ENCODE measurements around the gene COG6. TPM values are rescaled to one million over a fixed set of nuclear protein-coding genes. Genes with fewer than 3 reads are reported as not detected.

COG6 gene
- total RNA-seq, 1 donor from 2014 or later, result 44.1 TPM

GRCh38 chr13:39637890-39638289 lies 17.6 kb upstream of the COG6 start:
- DNase-seq (ENCODE audit: low spot score, unreplicated experiment), result no peak
- no peak overlapping the region for H3K27ac Mint-ChIP-seq
- peaks cover 3% of the 10 kb centered on the region for H3K9me3 Mint-ChIP-seq (ENCODE audit: low read depth)
- peaks cover 2% of the 10 kb centered on the region for H3K27me3 Mint-ChIP-seq
- H3K4me3 Mint-ChIP-seq (ENCODE audit: low read depth), result no peak overlapping the region
- H3K4me1 Mint-ChIP-seq (ENCODE audit: low read depth), result peaks cover 4% of the 10 kb centered on the region
- no peak for TF ChIP-seq CTCF (IDR thresholded peaks at IDR 0.05; ENCODE audit: unreplicated experiment)
- no peaks in the 10 kb centered on the region for H3K36me3 Mint-ChIP-seq (ENCODE audit: insufficient read depth)

- no peak for DNase-seq (ENCODE audit: low spot score, unreplicated experiment)
- H3K36me3 Mint-ChIP-seq (ENCODE audit: insufficient read depth), result no peaks in the 10 kb centered on the region
- H3K9me3 Mint-ChIP-seq (ENCODE audit: low read depth), result peaks cover 3% of the 10 kb centered on the region
- TF ChIP-seq CTCF (IDR thresholded peaks at IDR 0.05; ENCODE audit: unreplicated experiment), result no peak
- peaks cover 8% of the 10 kb centered on the region for H3K4me1 Mint-ChIP-seq (ENCODE audit: low read depth)
- no peak overlapping the region for H3K4me3 Mint-ChIP-seq (ENCODE audit: low read depth)
- peaks cover 2% of the 10 kb centered on the region for H3K27me3 Mint-ChIP-seq
- H3K27ac Mint-ChIP-seq, result no peak overlapping the region
Observed at GRCh38 chr13:39641645-39642044, 13.8 kb upstream of the COG6 start.

GRCh38 chr13:39646122-39646521 lies 9.3 kb upstream of the COG6 start:
- no peaks in the 10 kb centered on the region for H3K36me3 Mint-ChIP-seq (ENCODE audit: insufficient read depth)
- DNase-seq (ENCODE audit: low spot score, unreplicated experiment), result no peak
- no peak for TF ChIP-seq CTCF (IDR thresholded peaks at IDR 0.05; ENCODE audit: unreplicated experiment)
- no peak overlapping the region for H3K4me3 Mint-ChIP-seq (ENCODE audit: low read depth)
- H3K4me1 Mint-ChIP-seq (ENCODE audit: low read depth), result peaks cover 8% of the 10 kb centered on the region
- H3K9me3 Mint-ChIP-seq (ENCODE audit: low read depth), result no peaks in the 10 kb centered on the region
- H3K27ac Mint-ChIP-seq, result no peak overlapping the region
- H3K27me3 Mint-ChIP-seq, result peaks cover 2% of the 10 kb centered on the region

- Mint-ChIP-seq H3K9me3 (ENCODE audit: low read depth) (peaks cover 4% of the 10 kb centered on the region), H3K4me1 (ENCODE audit: low read depth) (peaks cover 7% of the 10 kb centered on the region), H3K36me3 (ENCODE audit: insufficient read depth) (no peaks in the 10 kb centered on the region), H3K27me3 (no peaks in the 10 kb centered on the region), H3K27ac (peak overlapping the region; percentile 93), H3K4me3 (ENCODE audit: low read depth) (peak overlapping the region; percentile 99)
- no peak for DNase-seq (ENCODE audit: low spot score, unreplicated experiment)
- TF ChIP-seq CTCF (IDR thresholded peaks at IDR 0.05; ENCODE audit: unreplicated experiment), result no peak
Observed at GRCh38 chr13:39655041-39655568, 357 bp upstream of the COG6 start.

- H3K4me3 Mint-ChIP-seq (ENCODE audit: low read depth), result peak overlapping the region; percentile 99
- no peak for TF ChIP-seq CTCF (IDR thresholded peaks at IDR 0.05; ENCODE audit: unreplicated experiment)
- H3K9me3 Mint-ChIP-seq (ENCODE audit: low read depth), result peaks cover 4% of the 10 kb centered on the region
- no peaks in the 10 kb centered on the region for H3K27me3 Mint-ChIP-seq
- H3K27ac Mint-ChIP-seq, result peak overlapping the region; percentile 93
- no peak for DNase-seq (ENCODE audit: low spot score, unreplicated experiment)
- peaks cover 7% of the 10 kb centered on the region for H3K4me1 Mint-ChIP-seq (ENCODE audit: low read depth)
- H3K36me3 Mint-ChIP-seq (ENCODE audit: insufficient read depth), result no peaks in the 10 kb centered on the region
Observed at GRCh38 chr13:39656325-39656677, 839 bp downstream of the COG6 start.
